NCI-H226 (cell line): Measurements from ENCODE around the gene NEK7.
A peak's percentile ranks its signal among the peaks of the same experiment; 100 is the strongest.
"Not testable (repeated sequence)": the region's sequence is repeated elsewhere in the genome, so short reads cannot be mapped to it uniquely, and the experiment has no call there.

Experiments
- DNase-seq: peaks from one replicate; pipeline ENCODE4 v3.0.0-alpha.2; 2015

NEK7 gene

GRCh38 chr1:198173832-198174231 lies 17.0 kb downstream of the NEK7 start:
- DNase-seq, result no peak

GRCh38 chr1:198174297-198174696 lies 17.5 kb downstream of the NEK7 start:
- DNase-seq, result no peak

- DNase-seq, result peak; percentile 23
These were observed 18.8 kb downstream of the NEK7 start for GRCh38 chr1:198175423-198176170.

- DNase-seq, result no peak
These were observed 19.4 kb downstream of the NEK7 start for GRCh38 chr1:198176179-198176578.

- no peak for DNase-seq
These were observed 20.7 kb downstream of the NEK7 start for GRCh38 chr1:198177546-198177945.

- DNase-seq, result no peak
These were observed 21.8 kb downstream of the NEK7 start for GRCh38 chr1:198178615-198179014.

GRCh38 chr1:198179556-198179981 lies 22.8 kb downstream of the NEK7 start:
- DNase-seq, result no peak

GRCh38 chr1:198183605-198184004 lies 26.8 kb downstream of the NEK7 start:
- no peak for DNase-seq

- no peak for DNase-seq
These were observed 27.7 kb downstream of the NEK7 start for GRCh38 chr1:198184516-198184915.

- no peak for DNase-seq
These were observed 28.3 kb downstream of the NEK7 start for GRCh38 chr1:198185146-198185545.

GRCh38 chr1:198185759-198186158 lies 29.0 kb downstream of the NEK7 start:
- DNase-seq, result no peak

- DNase-seq, result peak; percentile 10
These were observed 30.2 kb downstream of the NEK7 start for GRCh38 chr1:198186916-198187580.

- DNase-seq, result peak; percentile 65
These were observed 31.3 kb downstream of the NEK7 start for GRCh38 chr1:198187973-198188588.

GRCh38 chr1:198191117-198191516 lies 34.3 kb downstream of the NEK7 start:
- DNase-seq, result no peak

GRCh38 chr1:198193871-198194270 lies 37.1 kb downstream of the NEK7 start:
- DNase-seq, result not testable (repeated sequence)

GRCh38 chr1:198196630-198197029 lies 39.8 kb downstream of the NEK7 start:
- DNase-seq, result peak; percentile 37

- no peak for DNase-seq
These were observed 40.5 kb downstream of the NEK7 start for GRCh38 chr1:198197285-198197684.

- DNase-seq, result no peak
These were observed 42.3 kb downstream of the NEK7 start for GRCh38 chr1:198199105-198199504.

GRCh38 chr1:198201956-198202784 lies 45.4 kb downstream of the NEK7 start:
- DNase-seq, result no peak

- no peak for DNase-seq
These were observed 46.6 kb downstream of the NEK7 start for GRCh38 chr1:198203434-198203833.

GRCh38 chr1:198205016-198205684 lies 48.4 kb downstream of the NEK7 start:
- DNase-seq, result no peak

- DNase-seq, result no peak
These were observed 49.5 kb downstream of the NEK7 start for GRCh38 chr1:198206292-198206691.

GRCh38 chr1:198211696-198212095 lies 54.9 kb downstream of the NEK7 start:
- DNase-seq, result no peak
